GM10847 (cell line): ENCODE results near the gene CGB1.

Source experiments
- POLR2A ChIP-seq: IDR thresholded peaks from 2 replicates; pipeline ENCODE4 v1.6.1; 2011; ENCODE audit not compliant: insufficient read length; ENCODE audit errors: extremely low read depth

CGB1 gene

DNA sequence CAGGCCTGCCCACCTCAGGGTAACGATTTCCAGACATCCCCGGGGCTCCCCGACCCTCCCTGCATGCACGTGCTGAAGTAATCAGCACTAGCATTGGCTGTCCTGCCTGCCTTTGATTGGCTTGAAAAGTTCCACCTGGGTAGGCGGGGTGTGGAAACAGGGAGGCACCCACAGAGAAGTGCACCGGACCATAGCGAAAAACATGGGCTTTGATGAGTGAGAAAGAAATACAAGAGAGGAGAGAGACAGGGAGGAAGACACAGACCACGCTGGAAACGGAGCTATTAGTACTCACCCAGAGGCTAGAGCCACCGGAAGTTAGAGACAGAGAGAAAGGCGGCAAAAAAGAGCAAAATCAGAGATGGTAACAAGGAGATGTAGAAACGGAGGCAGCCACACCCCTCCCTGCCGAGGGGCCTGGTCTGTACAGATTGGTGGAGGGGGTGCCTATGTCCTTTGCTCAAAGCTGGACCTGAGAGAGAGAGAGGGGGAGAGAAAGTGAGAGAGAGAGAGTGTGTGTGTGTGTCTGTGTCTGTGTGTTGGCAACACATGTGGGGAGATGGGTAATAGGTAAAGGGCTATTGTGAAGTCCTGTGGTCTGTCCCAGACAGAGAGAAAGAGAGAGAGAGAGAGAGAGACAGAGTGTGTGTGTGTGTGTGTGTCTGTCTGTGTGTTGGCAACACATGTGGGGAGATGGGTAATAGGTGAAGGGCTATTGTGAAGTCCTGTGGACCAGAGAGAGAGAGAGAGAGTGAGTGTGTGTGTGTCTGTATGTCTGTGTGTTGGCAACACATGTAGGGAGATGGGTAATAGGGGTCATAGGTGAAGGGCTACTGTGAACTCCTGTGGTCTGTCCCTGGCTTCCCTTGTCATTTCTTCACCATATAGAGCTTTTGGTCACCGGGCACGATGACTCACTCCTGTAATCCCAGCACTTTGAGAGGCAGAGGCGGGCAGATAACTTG lies 15.5 kb downstream of the CGB1 start:
- TF ChIP-seq POLR2A = no peak

DNA sequence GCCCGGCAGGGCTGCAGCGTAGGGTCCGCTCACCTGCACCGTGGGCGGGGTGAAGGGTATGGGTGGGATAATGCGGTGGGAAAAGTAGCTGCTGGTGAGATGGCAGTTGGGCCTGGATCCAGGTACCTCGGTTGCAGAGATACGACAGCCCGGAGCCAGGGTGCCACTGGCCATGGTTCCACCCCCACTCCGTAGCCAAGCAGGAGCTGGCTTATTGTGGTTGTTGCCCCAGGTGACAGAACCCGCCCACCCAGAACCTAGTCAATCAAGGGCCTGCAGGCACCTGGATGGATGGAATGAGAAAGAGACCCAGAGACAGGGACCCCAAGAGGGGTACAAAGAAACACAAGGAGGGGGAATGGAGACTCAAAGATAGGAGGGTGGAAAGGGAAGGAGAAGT lies 16.4 kb downstream of the CGB1 start:
- no peak for TF ChIP-seq POLR2A

DNA sequence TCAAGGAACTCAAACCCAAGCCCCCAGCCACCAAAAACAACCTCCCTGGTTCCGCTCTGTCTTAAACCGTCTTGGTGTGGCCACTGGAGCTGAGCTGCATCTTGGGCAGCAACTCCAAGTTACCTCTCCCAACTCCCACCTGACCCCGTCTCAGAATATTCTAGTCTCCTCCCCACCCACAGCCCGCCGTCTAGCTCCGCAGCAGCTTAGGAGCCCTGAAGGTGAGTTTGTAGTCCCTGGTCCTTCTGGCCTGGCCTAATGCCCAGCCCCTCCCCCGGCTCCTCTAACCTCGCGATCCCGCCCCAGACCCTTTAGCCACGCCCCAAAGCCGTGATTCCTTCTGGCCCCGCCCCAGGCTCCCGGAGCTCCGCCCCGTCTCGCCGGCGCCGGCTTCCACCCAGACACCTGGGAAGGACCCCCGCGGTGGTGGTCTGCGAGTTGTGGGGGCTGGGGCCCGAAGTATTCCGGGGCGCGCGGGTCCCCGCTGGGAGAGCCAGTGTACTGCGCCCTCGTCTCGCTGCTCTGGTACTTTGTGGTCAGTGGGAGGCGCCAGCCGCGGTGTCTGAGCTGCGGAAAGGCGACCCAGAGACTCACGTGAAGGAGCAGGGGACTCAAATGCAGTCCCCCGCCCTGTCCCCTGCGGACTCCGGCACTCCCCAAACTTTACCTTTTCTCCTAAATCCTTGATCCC lies 17.3 kb downstream of the CGB1 start:
- TF ChIP-seq POLR2A = no peak

DNA sequence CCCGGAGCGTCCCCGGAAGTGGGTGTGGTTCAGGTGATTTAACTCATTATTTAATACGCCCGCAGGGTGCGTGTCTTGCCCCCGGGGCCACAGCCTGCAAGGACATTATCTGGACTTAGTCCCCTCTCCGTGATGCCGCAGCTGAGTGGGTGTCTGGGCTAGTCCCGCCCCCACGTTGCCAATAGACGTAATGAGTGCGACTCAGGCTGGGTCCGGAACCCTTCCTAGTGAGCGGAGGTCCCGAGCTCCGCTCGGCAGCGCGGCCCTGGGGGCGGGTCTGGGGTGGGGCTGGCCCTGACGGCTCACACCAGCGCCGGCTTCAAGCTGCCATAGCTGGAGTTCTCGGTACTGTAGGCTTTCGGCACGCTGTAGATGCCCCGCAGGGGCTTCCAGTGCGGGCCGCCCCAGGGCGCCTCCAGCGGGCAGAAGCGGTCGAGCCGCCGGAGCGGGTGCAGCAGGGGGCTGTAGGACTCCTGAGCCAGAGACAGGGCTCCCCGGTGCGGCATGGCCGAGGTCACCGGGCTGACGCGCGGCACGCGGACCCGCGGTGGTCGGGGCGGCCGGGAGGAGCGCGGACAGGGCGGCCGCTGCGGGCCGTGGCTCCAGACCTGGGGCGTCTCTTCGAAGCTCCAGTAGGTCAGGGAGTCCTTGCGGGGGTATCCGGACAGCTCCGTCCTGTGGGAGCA lies 18.9 kb downstream of the CGB1 start:
- no peak for TF ChIP-seq POLR2A

DNA sequence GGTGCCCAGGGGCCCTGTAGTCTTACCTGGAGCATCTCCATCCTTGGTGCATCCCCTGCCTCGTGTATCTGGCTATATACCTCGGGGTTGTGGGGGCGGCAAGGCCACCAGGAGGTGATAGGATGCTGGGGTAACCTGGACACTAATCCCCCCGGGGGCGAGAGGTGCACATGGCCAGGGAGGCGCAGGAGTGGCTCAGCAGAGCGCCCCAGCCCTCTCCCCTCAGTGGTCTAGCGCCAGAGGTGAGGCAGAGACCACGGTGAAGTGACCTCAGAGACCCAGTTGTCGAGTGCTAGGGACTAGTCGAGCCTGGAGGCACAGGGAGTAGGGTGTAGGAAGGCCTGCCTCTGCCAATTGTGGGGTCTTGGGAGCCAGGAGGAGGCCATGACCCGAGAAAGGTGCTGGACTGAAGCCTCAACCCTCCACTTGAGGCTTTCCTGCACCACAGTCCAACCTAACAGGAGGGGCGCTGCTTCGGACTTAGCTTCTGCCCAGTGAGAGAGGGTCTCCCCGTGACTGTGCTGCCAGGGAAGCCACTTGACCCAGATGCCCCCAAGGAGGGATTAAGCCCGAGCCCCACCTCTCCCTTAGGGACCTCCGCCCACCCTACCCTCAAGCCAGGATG lies 19.5 kb downstream of the CGB1 start, which contains the start of gene LHB:
Gene LHB (minus strand): TSS at position 51 of the 625 bp plus-strand sequence. CDS start 10 bp downstream, at position 41.
- TF ChIP-seq POLR2A = no peak

DNA sequence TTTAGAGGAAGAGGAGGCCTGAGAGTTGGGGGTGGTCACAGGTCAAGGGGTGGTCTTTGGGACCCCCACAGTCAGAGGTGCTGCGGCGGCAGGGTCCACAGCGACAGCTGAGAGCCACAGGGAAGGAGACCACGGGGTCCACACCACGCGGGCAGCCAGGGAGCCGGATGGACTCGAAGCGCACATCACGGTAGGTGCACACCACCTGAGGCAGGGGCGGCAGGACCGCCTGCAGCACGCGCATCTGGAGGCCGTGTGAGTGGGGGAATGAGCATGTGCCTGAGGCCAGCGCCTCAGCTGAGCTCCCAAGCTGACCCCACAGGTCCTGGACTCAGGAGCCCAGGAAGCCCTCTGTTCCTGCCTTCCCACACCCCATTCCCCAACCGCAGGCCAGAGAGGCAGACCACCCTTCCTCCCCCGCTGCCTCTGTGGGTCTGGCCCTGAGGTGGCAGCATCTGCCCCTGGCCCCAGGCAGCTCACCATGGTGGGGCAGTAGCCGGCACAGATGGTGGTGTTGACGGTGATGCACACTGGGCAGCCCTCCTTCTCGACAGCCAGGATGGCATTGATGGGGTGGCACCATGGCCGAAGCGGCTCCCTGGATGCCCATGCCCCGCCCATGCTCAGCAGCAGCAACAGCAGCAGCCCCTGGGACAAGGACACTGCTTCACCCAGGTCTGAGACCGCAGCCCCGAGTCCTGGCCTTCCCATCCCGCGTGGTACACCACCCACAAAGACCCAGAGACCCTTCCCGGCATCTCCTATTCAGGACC lies 20.4 kb downstream of the CGB1 start:
- TF ChIP-seq POLR2A = no peak

DNA sequence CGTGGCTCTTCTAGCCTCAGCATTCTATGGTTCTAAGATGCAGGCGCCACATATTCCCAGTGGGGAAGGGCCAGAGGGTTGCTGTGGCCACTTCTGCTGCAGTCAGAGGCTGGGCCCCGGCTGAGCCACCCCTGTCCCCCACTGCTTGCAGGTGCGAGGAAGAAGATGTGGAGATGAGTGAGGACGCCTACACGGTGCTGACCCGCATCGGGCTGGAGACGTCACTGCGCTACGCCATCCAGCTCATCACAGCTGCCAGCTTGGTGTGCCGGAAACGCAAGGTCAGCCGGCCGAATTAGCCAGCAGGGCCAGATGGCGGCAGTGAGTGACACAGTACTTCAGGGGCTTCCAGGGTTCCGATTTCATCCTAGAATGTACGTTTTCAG lies 21.8 kb downstream of the CGB1 start:
- no peak for TF ChIP-seq POLR2A

DNA sequence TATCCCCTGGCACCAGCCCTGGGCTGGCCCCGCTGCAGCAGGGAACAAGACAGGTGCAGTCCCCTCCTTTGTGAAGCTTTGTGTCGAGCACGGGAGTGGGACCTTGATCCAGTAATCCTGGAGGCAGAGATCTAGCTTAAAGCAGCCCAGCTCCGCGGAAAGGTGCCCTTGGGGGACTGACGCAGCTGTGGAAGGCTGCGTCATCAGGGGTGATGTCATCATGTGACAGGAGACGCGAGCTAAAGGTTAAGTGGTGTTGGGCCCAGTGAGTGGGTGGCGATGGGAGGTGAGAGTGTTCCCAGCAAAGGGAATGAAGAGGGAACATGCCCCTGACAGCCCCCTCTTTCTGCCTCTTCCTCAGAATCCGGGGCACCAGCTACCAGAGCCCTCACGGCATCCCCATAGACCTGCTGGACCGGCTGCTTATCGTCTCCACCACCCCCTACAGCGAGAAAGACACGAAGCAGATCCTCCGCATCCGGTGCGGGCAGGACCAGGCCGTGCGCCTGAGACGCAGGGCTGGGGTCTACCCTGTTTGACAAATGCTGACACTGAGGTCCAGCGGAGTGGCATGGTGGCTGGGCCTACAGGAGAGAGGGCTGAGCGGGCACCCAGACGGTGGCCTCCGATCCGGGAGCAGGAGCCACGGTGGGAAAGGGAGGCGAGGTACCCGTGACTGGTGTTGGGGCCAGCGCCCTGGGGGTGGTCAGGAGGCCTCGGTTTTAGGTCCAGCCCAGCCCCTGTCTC lies 22.4 kb downstream of the CGB1 start:
- TF ChIP-seq POLR2A = no peak

DNA sequence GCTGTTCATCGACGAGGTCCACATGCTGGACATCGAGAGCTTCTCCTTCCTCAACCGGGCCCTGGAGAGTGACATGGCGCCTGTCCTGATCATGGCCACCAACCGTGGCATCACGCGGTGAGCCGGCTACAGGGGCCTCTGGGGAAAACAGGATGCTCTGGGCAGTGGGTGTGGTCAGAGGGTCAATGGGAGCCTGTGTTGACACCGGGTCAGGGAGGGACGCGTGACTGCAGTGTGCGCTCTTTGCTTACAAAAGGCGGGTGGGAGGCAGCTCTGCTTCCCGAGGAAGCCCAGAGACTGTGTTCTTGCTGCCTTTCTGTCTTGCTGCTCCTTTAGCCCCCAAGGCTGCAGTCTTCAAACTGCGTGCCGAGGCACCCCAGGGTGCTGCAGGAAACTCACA lies 25.5 kb downstream of the CGB1 start:
- no peak for TF ChIP-seq POLR2A

DNA sequence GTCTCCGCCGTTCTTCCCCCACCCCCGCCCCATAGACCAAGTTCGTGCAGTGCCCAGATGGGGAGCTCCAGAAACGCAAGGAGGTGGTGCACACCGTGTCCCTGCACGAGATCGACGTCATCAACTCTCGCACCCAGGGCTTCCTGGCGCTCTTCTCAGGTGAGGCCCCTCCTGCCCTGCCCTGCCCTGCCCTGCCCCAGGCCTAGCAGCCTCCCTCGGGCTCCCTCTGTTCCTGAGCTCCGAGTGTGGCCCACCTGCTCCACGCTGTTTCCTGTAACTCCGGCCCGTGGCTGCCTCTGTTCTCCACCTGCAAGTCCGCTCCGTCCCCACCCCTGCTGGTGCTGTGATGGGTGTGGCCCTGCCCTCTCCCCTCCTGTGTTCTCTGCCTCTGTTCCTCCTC lies 26.2 kb downstream of the CGB1 start:
- no peak for TF ChIP-seq POLR2A

DNA sequence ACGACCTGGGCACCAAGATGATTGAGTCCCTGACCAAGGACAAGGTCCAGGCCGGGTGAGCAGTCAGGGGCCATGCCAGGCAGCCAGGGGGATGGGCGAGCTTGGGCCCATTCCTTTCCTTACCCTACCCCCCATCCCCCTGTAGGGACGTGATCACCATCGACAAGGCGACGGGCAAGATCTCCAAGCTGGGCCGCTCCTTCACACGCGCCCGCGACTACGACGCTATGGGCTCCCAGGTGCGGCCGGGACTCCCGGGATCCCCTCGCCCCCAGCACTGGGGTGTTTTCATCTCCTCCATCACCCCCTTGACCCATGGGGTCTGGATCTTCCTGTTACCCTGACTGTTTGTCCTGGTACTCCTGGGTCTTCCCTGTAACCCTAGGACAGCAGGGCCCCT lies 26.9 kb downstream of the CGB1 start:
- TF ChIP-seq POLR2A = no peak

DNA sequence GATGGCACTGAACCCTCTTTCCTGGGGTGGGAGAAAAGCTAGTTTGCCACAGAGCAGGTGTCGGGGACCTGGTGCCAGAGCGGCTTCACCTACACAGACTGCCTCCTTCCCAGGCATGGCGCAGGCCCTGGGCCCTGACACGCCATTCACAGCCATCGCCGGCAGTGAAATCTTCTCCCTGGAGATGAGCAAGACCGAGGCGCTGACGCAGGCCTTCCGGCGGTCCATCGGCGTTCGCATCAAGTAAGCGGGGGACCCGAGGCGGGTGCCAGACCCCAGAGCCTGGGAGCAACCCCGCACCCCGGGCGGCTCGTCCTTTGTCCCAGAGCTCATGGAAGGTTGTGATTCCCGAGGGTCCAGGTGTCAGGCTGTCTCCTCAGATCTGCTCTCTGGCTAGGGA lies 29.8 kb downstream of the CGB1 start:
- no peak for TF ChIP-seq POLR2A

DNA sequence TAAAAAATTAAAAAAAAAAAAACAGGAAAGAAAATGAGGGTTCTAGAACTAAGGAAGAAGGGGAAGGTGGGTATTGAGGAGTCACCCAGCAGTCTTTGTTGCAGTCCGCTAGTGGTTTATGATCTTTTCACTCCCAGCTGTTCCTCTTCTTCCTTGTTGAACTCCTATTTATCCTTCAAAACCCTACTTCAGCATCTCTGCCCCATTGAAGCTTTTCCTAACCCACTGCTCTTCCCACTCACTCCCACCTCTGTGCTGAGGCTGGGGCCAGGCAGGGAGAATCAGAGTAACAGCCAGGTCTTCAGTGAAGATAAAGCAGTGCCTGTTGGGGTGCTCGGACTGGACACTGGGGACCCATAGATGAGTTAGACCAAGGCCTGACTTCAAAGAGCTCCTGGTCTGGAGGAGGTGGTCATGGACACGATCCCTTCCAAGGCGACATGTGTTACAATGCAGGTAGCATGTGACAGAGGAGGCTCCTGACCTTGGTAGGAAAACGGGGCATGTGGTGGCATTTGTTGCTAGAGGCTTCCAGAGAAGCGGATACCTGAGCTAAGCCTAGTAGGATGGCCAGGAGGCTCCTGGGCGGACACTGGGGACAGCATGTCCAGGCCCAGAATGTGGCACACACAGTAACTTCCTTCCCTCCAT lies 31.6 kb downstream of the CGB1 start:
- no peak for TF ChIP-seq POLR2A
